Measurements from ENCODE around the gene EHMT1. TPM values are rescaled to one million over a fixed set of nuclear protein-coding genes. Genes with fewer than 3 reads are reported as not detected.

The EHMT1 gene
- total and polyA plus RNA-seq, 2 of the 8 experiments (the other 6 are each of a cell fraction or from before 2014, with no cell fraction given) = 95.7 to 163 TPM

GRCh38 chr9:137851516-137852267, 232.9 kb downstream of the EHMT1 start:
- Histone ChIP-seq H4K20me1 (replicated peaks in 1 of 2; ENCODE audit: control insufficient read depth in 1 of 2, insufficient read depth in 2 of 2, low read length in 2 of 2) (no peaks in the 10 kb centered on the region), H3K23me2 (ENCODE audit: low read depth, low read length) (no peaks in the 10 kb centered on the region), H4K5ac (ENCODE audit: insufficient read length, low read depth, low read length) (no peak overlapping the region), H2BK20ac (ENCODE audit: low read length) (no peak overlapping the region), H3K4me2 (ENCODE audit: insufficient read depth in 1 of 2, low read depth in 2 of 2, low read length in 2 of 2) (no peak overlapping the region), H4K91ac (replicated peaks; ENCODE audit: insufficient read length, low read length) (no peak overlapping the region), H2BK120ac (replicated peaks; ENCODE audit: low read depth, low read length) (no peak overlapping the region), H2AFZ (ENCODE audit: low read length) (no peak overlapping the region), H3K4ac (replicated peaks; ENCODE audit: insufficient read length, low read depth, low read length) (no peak overlapping the region), H3K18ac (ENCODE audit: extremely low read depth, low read length) (no peak overlapping the region), H3K27ac (ENCODE audit: low read depth, low read length) (no peak overlapping the region), H3K9me3 (ENCODE audit: insufficient read depth in 2 of 2, low read depth in 1 of 2, low read length in 1 of 2) (peaks cover 12 to 18% of the 10 kb centered on the region in 2 experiments; a peak in 3 of 4 replicates), H3K27me3 (replicated peaks in 1 of 4; ENCODE audit: control insufficient read depth in 3 of 4, extremely low read depth in 1 of 4, insufficient read depth in 3 of 4, low read length in 3 of 4) (no peaks in the 10 kb centered on the region; a peak in 1 of 7 replicates), H3K79me1 (ENCODE audit: low read depth, low read length) (no peaks in the 10 kb centered on the region), H3K14ac (ENCODE audit: insufficient read length) (no peak overlapping the region), H3K4me3 (ENCODE audit: extremely low read depth in 1 of 4, insufficient read depth in 2 of 4, low read depth in 3 of 4, low read length in 4 of 4) (no peak overlapping the region), H3K23ac (ENCODE audit: insufficient read length) (no peak overlapping the region), H2BK5ac (ENCODE audit: low read depth, low read length) (no peak overlapping the region), H3K9ac (replicated peaks in 1 of 4; ENCODE audit: extremely low read depth in 1 of 4, low read depth in 3 of 4, low read length in 3 of 4) (no peak overlapping the region), H3K4me1 (replicated peaks in 1 of 4; ENCODE audit: control insufficient read depth in 3 of 4, insufficient read depth in 4 of 4, low read length in 3 of 4) (no peaks in the 10 kb centered on the region), H3K79me2 (ENCODE audit: control insufficient read depth in 1 of 2, insufficient read depth in 2 of 2, low read length in 2 of 2) (no peaks in the 10 kb centered on the region), H2BK12ac (ENCODE audit: low read depth, low read length) (no peak overlapping the region), H3K36me3 (ENCODE audit: control insufficient read depth in 2 of 4, insufficient read depth in 4 of 4, low read length in 3 of 4) (no peaks in the 10 kb centered on the region), H2BK15ac (ENCODE audit: low read length) (no peak overlapping the region), H2AK5ac (ENCODE audit: low read depth, low read length) (no peak overlapping the region), H4K8ac (ENCODE audit: extremely low read depth, insufficient read depth, low read length) (no peak overlapping the region), H3K56ac (replicated peaks; ENCODE audit: insufficient read length, low read depth, low read length) (no peak overlapping the region)
- DNase-seq (ENCODE audit: low read depth in 1 of 2, low spot score in 2 of 2) (no peak), FAIRE-seq (no peak)
- CTCF ChIA-PET (ENCODE audit: partially characterized antibody) = interaction anchor here (1.3 kb wide), 1 partner anchor 11 kb away, joined by 3 read pairs; no protein-coding TSS in a partner anchor
- no peak for TF ChIP-seq SRF (IDR thresholded peaks at IDR 0.05; ENCODE audit: low read depth, low read length)
- TF ChIP-seq BCL11A (IDR thresholded peaks at IDR 0.05; ENCODE audit: low read depth in 2 of 2, low read length in 2 of 2) = no peak
- TF ChIP-seq SIN3A (conservative IDR thresholded peaks at IDR 0.05 in 1 of 2, IDR thresholded peaks at IDR 0.05 in 1 of 2; ENCODE audit: low read depth in 1 of 2, low read length in 2 of 2) = no peak
- TF ChIP-seq SP1 (IDR thresholded peaks at IDR 0.05; ENCODE audit: low read depth, low read length) = no peak
- no peak for TF ChIP-seq RXRA (IDR thresholded peaks at IDR 0.05; ENCODE audit: insufficient read depth, low read depth, low read length)
- no peak for TF ChIP-seq KDM4A (IDR thresholded peaks at IDR 0.05; ENCODE audit: low read depth, low read length, severe bottlenecking)
- POLR2A ChIA-PET (ENCODE audit: partially characterized antibody) = no interaction called here
- WGBS, 2 experiments (ENCODE audit: extremely low coverage in 1 of 2, insufficient coverage in 1 of 2, insufficient read length in 1 of 2, insufficient replicate concordance in 2 of 2, low coverage in 1 of 2, low lambda C conversion rate in 2 of 2, missing lambda C conversion rate in 1 of 2) = 65% methylated on average over 5 of the region's 5 CpGs; no CpG with 5 or more reads in 1 of the 2 experiments

Data from H1 (cell line).